Raji (cell line): ENCODE data around the gene IFNA5.

Source experiments
- POLR2A ChIP-seq: IDR thresholded peaks from 2 replicates; pipeline ENCODE4 v1.6.1; 2011; ENCODE audit warnings: low read depth, low read length, control low read depth; ENCODE audit not compliant: insufficient read depth

The IFNA5 gene

GRCh38 chr9:21305213-21305612 lies at the start of gene IFNA5:
TSS of gene IFNA5 (minus strand) at chr9:21305313. CDS start at chr9:21305256, 57 bp downstream.
- TF ChIP-seq POLR2A: no peak

DNA sequence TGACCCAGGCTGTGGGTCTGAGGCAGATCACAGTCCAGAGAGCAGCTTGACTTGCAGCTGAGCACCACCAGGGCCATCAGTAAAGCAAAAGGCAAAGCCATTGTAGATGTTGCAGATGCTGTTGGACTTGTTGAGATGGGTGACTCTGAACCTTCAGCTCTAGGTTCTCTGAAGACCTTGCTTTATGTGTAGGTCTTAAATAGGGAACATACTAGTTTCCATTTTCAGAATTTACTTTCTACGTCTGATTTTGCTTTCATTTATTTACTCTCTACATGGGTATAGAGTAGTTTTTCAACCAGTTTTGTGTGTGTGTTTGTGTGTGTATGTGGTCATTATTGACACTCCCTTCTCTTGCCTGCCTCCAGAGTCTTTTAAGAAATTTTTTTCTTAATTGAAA lies 45.7 kb upstream of the IFNA5 start, which contains the start of gene IFNA6:
IFNA6 (minus strand) TSS at position 101 of the 400 bp plus-strand sequence; CDS start at position 101, 0 bp downstream.
- TF ChIP-seq POLR2A: no peak

DNA sequence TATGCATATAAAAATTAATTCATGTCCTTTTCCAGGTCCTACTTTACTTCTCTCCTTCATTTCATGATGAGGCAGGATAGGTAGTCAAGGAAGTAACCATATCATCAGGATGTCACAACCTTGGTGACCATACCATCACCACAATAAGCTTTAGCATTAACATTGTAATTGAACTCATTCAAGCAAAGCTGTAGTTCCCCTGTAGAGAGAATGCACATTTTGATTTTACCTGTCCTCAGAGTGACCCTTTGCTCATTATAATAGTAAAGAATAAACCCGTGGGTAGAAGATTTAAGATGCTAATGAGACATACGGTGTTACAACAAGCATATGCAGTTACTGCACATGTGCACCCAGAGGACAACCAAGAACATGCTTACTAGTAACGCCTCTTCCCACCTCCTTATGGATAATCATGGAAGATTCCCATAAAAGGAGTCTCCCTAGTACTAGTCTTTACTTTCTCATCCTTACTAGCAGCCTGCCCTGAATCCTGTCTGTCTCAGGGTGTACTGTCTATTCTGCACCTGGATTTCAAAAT lies 43.4 kb upstream of the IFNA5 start:
- no peak for TF ChIP-seq POLR2A

DNA sequence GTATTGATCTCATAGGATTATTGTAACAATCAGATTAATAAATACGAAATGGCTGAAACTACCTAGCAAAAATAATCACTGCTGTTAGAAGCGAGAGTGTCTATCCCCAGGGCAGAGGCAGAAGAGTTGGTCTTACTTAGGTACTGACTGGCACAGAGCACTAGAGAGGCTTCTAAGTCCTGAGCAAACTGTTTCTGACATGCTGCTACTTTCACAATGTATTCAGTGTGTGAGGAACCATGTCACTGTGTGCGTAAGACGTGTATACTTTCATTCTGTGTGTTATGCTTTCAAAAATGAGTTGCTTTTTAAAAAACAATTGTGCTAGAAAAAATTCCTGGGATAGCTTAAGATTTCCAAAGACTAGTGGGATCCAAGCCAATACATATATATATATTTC lies 35.6 kb upstream of the IFNA5 start:
- no peak for TF ChIP-seq POLR2A

GRCh38 chr9:21336457-21336856 lies 31.3 kb upstream of the IFNA5 start:
- no peak for TF ChIP-seq POLR2A

DNA sequence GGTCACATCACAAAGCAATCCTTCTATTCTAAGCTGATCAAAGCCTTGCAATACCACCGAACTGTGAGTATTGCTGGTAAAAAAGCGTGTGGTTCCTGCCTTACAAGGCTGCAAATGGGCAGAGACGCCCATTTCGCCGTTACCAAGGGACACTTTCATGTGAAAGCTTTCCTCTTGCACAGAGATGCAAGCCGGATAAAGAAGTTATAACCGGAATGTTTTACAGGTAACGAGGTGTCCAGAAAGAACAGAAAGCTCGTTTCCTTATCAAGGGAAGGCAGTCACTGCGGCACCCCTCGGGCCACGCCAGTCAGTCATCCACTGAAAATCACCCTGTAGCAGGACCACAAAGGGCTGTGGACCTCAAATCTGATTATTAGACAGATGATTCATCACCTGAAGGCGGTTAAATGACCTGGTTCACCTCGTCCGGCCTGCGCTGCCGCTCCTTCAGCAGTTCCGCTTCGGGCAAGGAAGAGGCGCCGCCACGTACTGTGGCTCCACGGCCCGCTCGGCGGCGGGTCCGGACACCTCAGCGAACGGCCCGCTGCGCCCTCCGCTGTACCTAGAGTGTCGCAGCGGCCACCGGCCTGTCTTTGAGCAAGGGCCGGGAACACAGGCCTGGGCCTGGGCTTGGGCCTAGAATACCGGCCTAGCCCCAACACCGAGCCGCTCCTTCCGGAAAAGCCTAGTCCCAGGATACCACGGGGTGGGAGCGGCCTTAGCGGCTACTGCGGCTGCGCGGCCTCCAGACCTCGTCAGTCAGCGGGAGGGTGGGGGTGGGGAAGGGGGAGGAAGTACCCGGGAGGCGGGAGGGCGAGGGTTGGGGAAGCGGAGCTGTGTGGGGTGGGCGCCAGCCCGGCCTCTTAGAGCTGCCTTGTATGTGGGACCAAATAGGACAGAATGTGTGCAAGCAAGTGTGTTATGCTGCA lies 29.9 kb upstream of the IFNA5 start, which contains the start of gene KLHL9:
KLHL9 (minus strand) TSS at position 704 of the 932 bp plus-strand sequence; CDS start at position 159, 545 bp downstream.
- TF ChIP-seq POLR2A: peak; percentile 50

GRCh38 chr9:21333226-21333625 lies 28.1 kb upstream of the IFNA5 start:
- no peak for TF ChIP-seq POLR2A

DNA sequence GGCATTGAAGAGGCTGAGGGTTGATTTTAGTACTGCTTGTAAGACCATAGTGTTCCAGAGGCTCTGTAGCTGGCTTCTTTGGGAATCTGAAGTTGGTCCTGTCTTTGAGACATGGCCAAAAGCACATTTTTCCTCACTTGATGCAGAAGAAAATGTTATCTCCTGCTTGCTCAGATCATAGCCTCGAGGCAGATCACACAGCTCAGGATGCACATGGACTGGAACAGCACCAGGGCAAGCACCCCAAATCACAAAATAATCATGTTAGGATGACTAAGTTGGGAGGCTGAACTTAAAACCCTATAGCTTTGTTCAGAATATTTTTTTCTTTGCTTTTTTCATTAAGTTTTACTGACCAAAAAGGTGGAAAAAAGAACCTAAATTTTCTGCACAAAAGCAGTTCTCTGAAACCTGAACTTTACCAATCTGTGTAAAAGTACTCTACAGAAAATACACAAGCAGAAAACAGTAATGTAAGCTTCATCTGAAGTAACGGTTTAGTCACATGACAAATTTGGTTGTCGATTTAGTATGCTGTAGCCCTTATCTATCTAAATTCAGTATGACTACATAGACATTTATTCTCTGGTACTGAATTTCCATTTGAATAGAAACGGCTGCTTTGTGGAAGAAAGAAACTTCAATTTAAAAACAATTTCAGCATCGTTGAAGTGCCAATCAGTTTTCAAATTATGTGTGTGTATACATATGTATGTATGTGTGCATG lies 26.7 kb upstream of the IFNA5 start:
- no peak for TF ChIP-seq POLR2A

DNA sequence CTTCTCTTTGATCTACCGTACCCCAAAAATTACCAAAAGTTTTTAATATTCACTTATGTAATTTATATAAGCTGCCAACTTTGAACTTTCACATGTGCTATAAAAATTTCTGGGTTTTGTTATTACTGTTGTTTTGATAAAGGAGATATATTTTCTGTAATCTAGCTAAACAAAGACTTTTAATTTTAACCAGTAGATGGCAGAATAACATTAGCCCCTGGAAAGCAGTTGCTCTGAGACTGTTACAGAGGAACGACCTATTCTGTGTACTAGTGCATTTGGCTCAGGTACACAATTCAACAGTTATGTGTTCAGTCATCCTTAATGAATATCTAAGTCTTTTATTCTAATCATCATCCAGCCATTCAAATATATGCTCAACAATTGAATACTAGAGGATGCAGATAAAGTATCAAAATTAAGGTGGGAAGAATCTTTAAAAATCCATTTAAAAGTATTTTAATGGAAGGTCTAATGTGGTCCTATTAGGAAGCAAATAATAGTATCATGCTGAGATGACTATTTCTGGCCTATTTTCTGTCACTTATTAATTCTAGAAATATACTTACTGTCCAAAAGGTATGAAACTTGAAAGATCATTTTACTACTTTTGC lies 21.5 kb upstream of the IFNA5 start:
- no peak for TF ChIP-seq POLR2A

DNA sequence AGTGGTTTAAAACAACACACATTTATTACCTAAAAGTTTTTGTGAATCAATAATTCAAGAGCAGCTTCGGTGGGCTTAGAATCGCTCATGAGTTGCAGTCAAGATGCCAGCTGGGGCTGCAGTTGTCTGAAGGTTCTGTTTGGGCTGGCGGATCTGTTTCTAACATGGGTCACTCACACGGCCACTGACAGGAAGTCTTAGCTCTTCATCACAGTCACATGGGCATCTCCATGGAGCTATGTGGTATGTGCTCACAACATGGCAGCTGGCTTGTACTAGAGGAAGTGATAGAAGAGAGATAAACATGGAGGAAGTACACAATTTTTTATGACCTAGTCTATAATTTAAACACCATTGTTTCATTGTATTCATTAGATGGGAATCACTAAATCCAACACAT lies 18.9 kb upstream of the IFNA5 start:
- TF ChIP-seq POLR2A: no peak

- no peak for TF ChIP-seq POLR2A
Observed at GRCh38 chr9:21322911-21323461, 17.9 kb upstream of the IFNA5 start.

DNA sequence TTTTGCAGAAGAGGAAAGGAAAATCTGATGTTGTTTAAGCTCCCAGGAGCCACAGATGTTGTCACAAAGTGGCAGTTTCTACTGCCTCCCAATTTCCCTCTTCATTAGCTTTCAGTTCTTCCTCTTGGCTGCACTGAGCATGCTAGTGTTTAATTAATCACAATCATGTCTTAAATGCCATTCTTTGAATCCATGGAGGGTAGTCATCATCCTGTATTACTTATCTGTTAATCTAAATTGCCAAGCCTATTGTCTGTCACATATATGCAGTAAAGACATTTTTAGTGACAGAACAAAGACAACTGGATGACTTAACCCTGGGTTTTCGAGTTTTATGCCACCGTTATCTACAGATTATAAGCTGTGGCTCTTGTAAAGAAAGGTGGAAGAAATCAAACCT lies 15.4 kb upstream of the IFNA5 start:
- TF ChIP-seq POLR2A: no peak

DNA sequence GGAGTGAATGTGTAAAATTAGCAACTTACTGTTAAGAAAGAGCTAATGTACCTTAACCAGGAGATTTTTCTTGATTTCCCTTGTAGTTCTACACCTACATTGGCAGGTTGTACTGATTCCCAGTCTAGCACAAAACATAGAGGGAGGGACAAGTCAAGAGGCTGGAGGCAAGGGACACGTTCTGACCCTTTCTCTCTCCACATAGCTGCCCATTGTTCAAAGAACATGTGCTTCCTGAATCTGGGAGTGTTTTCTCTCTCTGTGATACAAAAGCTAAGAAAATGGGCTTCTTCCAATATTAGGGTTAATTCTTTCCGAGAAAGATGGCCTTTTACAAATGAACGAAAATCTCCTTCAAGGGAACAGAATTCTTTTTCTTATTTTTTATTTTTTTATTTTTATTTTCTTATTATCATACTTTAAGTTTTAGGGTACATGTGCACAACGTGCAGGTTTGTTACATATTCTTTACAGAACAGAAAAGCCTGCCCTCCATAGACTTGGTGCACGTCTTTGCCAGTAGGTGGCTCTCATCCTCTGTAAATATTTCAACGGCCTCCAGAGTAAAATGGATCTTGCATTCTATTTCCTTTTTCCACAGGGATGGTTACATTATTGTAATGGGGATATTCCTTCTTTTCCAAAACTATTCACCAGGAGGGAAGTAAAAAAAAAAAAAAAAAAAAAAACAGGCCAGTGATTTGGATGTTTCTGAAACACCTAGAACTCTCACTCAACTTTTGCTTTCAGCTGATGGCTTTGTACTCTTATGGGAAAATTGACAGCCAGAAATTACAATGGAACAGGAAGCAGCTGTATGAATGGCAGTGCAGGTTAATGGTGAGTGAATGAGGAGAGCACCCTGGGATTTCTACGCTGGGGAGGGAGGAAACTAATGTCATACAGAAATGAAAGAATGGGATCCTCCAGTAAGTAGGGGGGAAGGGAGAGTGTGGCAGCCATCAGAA lies 13.1 kb upstream of the IFNA5 start:
- TF ChIP-seq POLR2A: no peak

DNA sequence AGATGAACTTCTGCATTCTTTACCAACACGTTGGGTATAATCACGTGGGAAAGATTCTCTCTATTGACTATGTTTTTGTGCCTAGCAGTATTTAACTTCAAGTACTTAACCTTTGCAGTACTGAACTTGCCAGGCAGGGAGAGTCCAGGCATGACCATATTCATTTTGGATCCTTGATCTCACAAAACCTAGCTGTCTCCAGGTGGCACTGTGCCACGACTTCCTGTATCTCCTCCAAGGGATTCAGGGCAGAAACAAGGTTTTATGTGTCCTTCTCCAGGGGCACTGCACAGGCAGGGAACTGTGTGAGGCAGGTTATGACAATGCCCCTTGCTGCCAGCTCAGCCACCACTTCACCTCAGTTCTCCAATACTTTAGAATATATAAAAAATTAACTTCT lies 11.7 kb upstream of the IFNA5 start:
- no peak for TF ChIP-seq POLR2A
